ENCODE measurements around the gene PCSK9. TPM values are rescaled to one million over a fixed set of nuclear protein-coding genes. Genes with fewer than 3 reads are reported as not detected.

PCSK9 gene
- total RNA-seq, 4 donors from 2014 or later = not detected

- no peak overlapping the region for H3K27ac ChIP-seq
- 18 to 24% methylated on average over 23 to 43 of the region's 46 CpGs for WGBS, 2 donors
- no peak for DNase-seq
Measured at GRCh38 chr1:54996869-54997710, 42.3 kb upstream of the PCSK9 start.

DNA sequence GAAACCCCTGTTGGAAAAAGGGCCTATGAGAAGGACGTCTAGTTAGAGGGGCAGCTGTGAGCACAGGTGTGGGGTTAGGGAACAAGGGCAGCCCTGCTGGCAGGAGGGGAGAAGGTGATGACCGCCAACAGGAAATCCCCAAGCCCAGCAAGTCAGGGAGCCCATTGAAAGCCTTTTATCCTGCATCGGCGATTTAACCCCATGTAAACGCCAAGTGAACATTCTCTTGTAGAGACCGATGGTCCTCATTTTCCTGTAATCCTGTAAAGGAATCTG lies 41.7 kb upstream of the PCSK9 start:
- 81 to 84% methylated on average over 6 of the region's 6 CpGs for WGBS, 2 donors
- TF ChIP-seq POLR2A (IDR thresholded peaks at IDR 0.05) = no peak
- no peak for DNase-seq
- peaks cover 5% of the 10 kb centered on the region for H3K27me3 ChIP-seq
- peaks cover 0 to 9% of the 10 kb centered on the region in 2 donors for H3K4me1 ChIP-seq
- H3K36me3 ChIP-seq = no peaks in the 10 kb centered on the region
- H3K9me3 ChIP-seq = no peaks in the 10 kb centered on the region
- no peak overlapping the region for H3K27ac ChIP-seq
- no peak overlapping the region for H3K4me3 ChIP-seq (replicated peaks in 1 of 3)
- intact Hi-C loops (cut with DNase I) = loop anchor here (2.0 kb wide), 1 partner anchor 47 kb away; no protein-coding TSS in a partner anchor

More at GRCh38 chr1:54996869-54997710, 42.3 kb upstream of the PCSK9 start:
- TF ChIP-seq POLR2A (IDR thresholded peaks at IDR 0.05) = no peak
- TF ChIP-seq, protein P1, sequence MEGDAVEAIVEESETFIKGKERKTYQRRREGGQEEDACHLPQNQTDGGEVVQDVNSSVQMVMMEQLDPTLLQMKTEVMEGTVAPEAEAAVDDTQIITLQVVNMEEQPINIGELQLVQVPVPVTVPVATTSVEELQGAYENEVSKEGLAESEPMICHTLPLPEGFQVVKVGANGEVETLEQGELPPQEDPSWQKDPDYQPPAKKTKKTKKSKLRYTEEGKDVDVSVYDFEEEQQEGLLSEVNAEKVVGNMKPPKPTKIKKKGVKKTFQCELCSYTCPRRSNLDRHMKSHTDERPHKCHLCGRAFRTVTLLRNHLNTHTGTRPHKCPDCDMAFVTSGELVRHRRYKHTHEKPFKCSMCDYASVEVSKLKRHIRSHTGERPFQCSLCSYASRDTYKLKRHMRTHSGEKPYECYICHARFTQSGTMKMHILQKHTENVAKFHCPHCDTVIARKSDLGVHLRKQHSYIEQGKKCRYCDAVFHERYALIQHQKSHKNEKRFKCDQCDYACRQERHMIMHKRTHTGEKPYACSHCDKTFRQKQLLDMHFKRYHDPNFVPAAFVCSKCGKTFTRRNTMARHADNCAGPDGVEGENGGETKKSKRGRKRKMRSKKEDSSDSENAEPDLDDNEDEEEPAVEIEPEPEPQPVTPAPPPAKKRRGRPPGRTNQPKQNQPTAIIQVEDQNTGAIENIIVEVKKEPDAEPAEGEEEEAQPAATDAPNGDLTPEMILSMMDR (IDR thresholded peaks at IDR 0.05) = no peak
- no peaks in the 10 kb centered on the region for H3K36me3 ChIP-seq
- peaks cover 5% of the 10 kb centered on the region for H3K27me3 ChIP-seq
- no peaks in the 10 kb centered on the region for H3K9me3 ChIP-seq
- H3K4me3 ChIP-seq (replicated peaks in 1 of 3) = no peak overlapping the region
- intact Hi-C loops (cut with DNase I) = loop anchor here (2.0 kb wide), 1 partner anchor 46 kb away; no protein-coding TSS in a partner anchor
- H3K4me1 ChIP-seq = peaks cover 0 to 9% of the 10 kb centered on the region in 2 donors

- H3K4me3 ChIP-seq (replicated peaks in 1 of 3) = no peak overlapping the region
- H3K27ac ChIP-seq = no peak overlapping the region
- WGBS, 2 donors = 84 to 94% methylated on average over 6 of the region's 6 CpGs
- no peak for TF ChIP-seq POLR2A (IDR thresholded peaks at IDR 0.05)
- TF ChIP-seq, protein P1 (IDR thresholded peaks at IDR 0.05) = no peak
- intact Hi-C loops (cut with DNase I) = no loop called here
- H3K27me3 ChIP-seq = peaks cover 5% of the 10 kb centered on the region
- H3K4me1 ChIP-seq = peaks cover 0 to 9% of the 10 kb centered on the region in 2 donors
- no peaks in the 10 kb centered on the region for H3K36me3 ChIP-seq
- no peak for DNase-seq
- no peaks in the 10 kb centered on the region for H3K9me3 ChIP-seq
Measured at GRCh38 chr1:54998100-54998499, 41.2 kb upstream of the PCSK9 start.

- H3K27me3 ChIP-seq = peaks cover 5% of the 10 kb centered on the region
- no peaks in the 10 kb centered on the region for H3K36me3 ChIP-seq
- no peak for DNase-seq
- TF ChIP-seq POLR2A (IDR thresholded peaks at IDR 0.05) = no peak
- TF ChIP-seq, protein P1 (IDR thresholded peaks at IDR 0.05) = no peak
- no peaks in the 10 kb centered on the region for H3K9me3 ChIP-seq
- peaks cover 0 to 9% of the 10 kb centered on the region in 2 donors for H3K4me1 ChIP-seq
- H3K27ac ChIP-seq = no peak within 1 kb of the TSS
- intact Hi-C loops (cut with DNase I) = no loop called here
- WGBS, 2 donors = 56 to 64% methylated on average over 4 to 7 of the region's 7 CpGs
- no peak within 1 kb of the TSS for H3K4me3 ChIP-seq (replicated peaks in 1 of 3)
Measured at GRCh38 chr1:54998677-54999076, 40.7 kb upstream of the PCSK9 start, which contains the start of gene BSND. TSS of gene BSND (plus strand) at chr1:54998933. CDS start at chr1:54999187, 254 bp downstream.

GRCh38 chr1:55000110-55001085 lies 39.0 kb upstream of the PCSK9 start:
- TF ChIP-seq, protein P1 (IDR thresholded peaks at IDR 0.05) = no peak
- no peak for TF ChIP-seq POLR2A (IDR thresholded peaks at IDR 0.05)
- H3K27ac ChIP-seq = no peak overlapping the region
- WGBS, 2 donors = 70 to 76% methylated on average over 6 to 8 of the region's 8 CpGs
- H3K27me3 ChIP-seq = peaks cover 5% of the 10 kb centered on the region
- intact Hi-C loops (cut with DNase I) = no loop called here
- no peak overlapping the region for H3K4me3 ChIP-seq (replicated peaks in 1 of 3)
- H3K36me3 ChIP-seq = no peaks in the 10 kb centered on the region
- DNase-seq = no peak
- no peaks in the 10 kb centered on the region for H3K9me3 ChIP-seq
- peaks cover 0 to 9% of the 10 kb centered on the region in 2 donors for H3K4me1 ChIP-seq

All from thyroid gland (tissue), 4 donors.